NB4 (cell line): ENCODE data around the gene ITGA6.

ENCODE experiments used
- MAX ChIP-seq: IDR thresholded peaks from 2 replicates; pipeline ENCODE4 v1.6.1; 2011; ENCODE audit warnings: low read depth, low read length
- TF ChIP-seq, protein P1 (sequence below): IDR thresholded peaks from one replicate; pipeline ENCODE4 v1.5.1; 2012; ENCODE audit warnings: low read depth, low read length

- TF ChIP-seq, protein P1, sequence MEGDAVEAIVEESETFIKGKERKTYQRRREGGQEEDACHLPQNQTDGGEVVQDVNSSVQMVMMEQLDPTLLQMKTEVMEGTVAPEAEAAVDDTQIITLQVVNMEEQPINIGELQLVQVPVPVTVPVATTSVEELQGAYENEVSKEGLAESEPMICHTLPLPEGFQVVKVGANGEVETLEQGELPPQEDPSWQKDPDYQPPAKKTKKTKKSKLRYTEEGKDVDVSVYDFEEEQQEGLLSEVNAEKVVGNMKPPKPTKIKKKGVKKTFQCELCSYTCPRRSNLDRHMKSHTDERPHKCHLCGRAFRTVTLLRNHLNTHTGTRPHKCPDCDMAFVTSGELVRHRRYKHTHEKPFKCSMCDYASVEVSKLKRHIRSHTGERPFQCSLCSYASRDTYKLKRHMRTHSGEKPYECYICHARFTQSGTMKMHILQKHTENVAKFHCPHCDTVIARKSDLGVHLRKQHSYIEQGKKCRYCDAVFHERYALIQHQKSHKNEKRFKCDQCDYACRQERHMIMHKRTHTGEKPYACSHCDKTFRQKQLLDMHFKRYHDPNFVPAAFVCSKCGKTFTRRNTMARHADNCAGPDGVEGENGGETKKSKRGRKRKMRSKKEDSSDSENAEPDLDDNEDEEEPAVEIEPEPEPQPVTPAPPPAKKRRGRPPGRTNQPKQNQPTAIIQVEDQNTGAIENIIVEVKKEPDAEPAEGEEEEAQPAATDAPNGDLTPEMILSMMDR, result no peak
- TF ChIP-seq MAX, result no peak
Observed at GRCh38 chr2:172518995-172519394, 91.6 kb downstream of the ITGA6 start.
